Uterus (tissue), 2 donors: ENCODE data around the gene NDFIP2.

Source experiments
- POLR2A ChIP-seq, 2 donors: fragments of 450-650 bp; IDR thresholded peaks; one replicate each; pipeline ENCODE4 v1.6.1; 2016; ENCODE audit warnings: antibody characterized with exemption in 2 of 2, mild to moderate bottlenecking in 1 of 2, moderate library complexity in 1 of 2
- TF ChIP-seq, protein P1 (sequence below), 4 experiments: fragments of 200-600 bp in 2 of 4; fragments of 450-650 bp in 2 of 4; sonication (generic) in 2 of 4; IDR thresholded peaks; one replicate each; pipeline ENCODE4 v1.5.1; 2016 to 2019; ENCODE audit warnings: antibody characterized with exemption in 4 of 4, mild to moderate bottlenecking in 2 of 4, moderate library complexity in 1 of 4

DNA sequence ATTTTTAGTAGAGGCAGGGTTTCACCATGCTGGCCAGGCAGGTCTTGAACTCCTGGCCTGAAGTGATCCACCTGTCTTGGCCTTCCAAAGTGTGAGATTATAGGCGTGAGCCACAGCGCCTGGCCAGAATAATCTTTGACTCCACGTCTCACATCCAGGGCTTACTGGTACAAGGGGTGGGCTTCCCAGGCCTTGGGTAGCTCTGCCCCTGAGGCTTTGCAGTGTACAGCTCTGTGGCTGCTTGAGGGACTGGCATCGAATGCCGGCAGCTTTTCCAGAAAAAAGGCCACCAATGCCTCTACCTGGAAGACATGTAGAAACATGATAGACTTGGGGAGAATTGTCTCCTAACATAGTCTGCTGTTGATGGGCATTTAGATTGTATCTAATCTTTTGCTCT lies 57.8 kb downstream of the NDFIP2 start:
- TF ChIP-seq, protein P1, sequence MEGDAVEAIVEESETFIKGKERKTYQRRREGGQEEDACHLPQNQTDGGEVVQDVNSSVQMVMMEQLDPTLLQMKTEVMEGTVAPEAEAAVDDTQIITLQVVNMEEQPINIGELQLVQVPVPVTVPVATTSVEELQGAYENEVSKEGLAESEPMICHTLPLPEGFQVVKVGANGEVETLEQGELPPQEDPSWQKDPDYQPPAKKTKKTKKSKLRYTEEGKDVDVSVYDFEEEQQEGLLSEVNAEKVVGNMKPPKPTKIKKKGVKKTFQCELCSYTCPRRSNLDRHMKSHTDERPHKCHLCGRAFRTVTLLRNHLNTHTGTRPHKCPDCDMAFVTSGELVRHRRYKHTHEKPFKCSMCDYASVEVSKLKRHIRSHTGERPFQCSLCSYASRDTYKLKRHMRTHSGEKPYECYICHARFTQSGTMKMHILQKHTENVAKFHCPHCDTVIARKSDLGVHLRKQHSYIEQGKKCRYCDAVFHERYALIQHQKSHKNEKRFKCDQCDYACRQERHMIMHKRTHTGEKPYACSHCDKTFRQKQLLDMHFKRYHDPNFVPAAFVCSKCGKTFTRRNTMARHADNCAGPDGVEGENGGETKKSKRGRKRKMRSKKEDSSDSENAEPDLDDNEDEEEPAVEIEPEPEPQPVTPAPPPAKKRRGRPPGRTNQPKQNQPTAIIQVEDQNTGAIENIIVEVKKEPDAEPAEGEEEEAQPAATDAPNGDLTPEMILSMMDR (IDR thresholded peaks at IDR 0.05), result no peak
- TF ChIP-seq POLR2A (IDR thresholded peaks at IDR 0.05), result no peak
